GM21825 (cell line): Measurements from ENCODE around the gene RHOT1.
"Not testable (repeated sequence)": the region's sequence is repeated elsewhere in the genome, so short reads cannot be mapped to it uniquely, and the experiment has no call there.

Experiments
- ATAC-seq: cut with Tn5 transposase; IDR thresholded peaks from one replicate; pipeline ENCODE4 v1.9.1; 2021; ENCODE audit warnings: mild to moderate bottlenecking, moderate library complexity; ENCODE audit not compliant: unreplicated experiment

Gene RHOT1

DNA sequence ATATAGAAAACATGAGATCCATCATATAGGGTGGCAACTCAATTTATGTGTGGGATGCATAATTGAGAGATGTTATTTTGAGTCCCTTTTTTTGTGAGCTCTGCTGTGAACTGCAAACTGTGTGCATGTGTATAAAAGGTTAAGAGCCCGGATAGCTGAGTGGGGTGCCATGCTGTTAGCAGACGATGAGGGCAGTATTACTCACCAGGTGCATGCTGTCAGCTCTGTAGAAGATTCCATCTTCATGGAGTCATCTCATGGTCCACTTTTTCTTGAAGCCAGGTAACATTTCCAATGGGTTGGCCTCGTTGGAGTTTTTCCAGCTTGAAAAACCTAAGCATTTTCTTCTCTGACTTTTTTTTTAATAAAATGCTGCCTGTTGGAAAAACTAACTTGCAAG, 80.3 kb downstream of the RHOT1 start:
- ATAC-seq, result no peak

DNA sequence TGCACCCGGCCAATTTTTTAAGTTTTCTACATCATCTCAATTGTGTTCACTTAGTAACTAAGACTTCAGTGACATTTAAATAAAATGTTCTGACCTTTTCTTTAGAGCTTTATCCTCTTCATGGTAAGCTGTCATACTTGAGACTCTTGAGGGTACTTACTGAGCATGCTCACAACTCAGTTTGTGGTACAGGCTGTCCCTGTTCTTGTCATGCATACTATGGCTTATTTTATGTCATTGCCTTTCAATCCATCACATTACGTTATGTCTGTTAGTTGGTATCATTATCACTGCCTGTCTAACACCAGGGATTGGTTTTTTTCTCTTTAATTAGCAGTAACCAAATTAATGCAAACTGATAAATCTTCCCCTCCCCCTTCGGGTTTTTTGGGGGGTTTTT, 81.4 kb downstream of the RHOT1 start:
- ATAC-seq, result no peak

DNA sequence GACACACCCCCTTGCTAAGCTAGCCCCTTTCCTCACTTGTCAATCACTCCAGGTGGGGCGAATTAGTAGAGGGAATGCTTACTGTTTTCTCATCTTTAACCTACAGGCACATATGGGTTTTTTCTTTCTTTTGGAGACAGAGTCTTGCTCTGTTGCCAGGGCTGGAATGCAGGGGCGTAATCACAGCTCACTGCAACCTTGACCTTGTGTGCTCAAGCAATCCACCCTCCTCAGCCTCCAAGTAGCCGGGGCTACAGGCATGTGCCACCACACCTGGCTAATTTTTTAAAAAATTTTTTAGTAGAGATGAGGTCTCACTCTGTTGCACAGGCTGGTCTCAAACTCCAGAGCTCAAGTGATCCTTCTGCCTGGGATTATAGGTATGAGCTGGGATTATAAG, 84.6 kb downstream of the RHOT1 start:
- ATAC-seq, result no peak

DNA sequence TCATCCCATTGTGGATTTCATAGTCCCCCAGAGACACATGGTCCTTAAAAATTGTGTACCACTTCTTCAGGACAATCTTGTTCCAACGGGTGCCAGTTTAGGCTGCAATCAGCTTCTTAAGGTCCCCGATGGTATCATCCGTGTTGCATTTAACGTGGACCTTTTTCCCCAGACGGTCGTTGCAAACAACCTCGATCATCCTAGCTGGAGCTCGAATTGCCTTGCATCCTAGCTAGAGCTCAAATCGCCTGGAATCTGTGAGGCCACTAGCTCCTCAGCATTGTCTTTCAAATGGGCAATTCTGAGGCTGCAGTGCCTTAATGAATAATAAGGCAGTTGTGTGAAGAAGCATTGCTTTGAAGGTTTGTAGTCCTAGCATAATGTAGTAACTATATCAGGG, 85.6 kb downstream of the RHOT1 start:
- ATAC-seq, result no peak

DNA sequence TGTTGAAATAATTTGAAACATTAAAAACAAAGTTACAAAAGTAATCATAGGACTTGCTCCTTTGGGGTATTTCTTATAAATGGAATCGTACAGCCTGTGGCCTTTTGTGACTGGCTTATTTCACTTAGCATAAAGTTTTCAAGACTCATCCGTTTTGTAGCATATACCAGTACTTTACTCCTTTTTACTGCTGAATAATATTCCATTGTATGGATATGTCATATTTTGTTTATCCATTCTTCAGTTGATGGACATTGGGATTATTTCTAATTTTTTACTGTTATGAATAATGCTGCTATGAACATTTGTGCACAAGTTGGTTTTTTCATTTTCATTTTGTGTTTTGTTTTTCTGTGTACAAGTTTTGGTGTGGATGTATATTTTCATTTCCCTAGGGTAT, 93.3 kb downstream of the RHOT1 start:
- no peak for ATAC-seq

DNA sequence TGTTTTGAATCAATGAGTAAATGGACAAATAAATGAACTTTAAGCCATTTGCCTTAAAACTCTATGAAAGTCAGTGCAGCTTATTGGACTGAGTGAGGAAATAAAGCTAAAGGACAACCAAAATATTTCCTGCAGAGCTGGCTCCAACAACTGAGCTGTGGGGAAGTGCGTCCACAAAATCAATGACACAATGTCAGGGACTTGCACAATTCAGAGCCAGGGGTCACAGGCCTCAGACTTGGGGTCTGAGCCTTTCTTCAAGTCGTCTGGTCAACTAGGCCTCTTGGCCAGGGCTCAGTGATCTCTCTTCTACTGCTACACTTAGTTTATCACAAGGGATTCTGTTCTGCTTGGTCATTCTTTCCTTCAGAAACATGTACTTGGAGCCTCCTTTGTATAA, 97.2 kb downstream of the RHOT1 start:
- ATAC-seq, result no peak

DNA sequence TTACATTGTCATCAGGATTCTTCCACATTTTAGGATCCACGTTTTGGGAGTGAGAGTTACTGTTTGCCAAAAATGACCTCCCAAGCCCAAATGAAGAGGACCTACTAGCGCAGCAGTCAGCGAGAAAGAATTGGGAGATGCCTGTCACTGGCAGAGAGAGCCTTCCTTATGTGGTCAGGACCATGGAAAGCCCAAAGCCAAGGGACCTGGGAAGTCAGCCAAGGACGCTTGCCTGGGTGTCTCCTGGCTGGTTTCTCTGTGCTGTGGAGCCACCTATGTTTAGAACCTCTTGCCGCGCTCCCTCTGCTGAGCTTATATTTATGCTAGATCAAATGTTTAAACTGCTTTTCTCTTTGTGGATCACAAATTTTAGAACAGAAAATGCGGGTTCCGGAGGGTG, 98.4 kb downstream of the RHOT1 start:
- no peak for ATAC-seq

DNA sequence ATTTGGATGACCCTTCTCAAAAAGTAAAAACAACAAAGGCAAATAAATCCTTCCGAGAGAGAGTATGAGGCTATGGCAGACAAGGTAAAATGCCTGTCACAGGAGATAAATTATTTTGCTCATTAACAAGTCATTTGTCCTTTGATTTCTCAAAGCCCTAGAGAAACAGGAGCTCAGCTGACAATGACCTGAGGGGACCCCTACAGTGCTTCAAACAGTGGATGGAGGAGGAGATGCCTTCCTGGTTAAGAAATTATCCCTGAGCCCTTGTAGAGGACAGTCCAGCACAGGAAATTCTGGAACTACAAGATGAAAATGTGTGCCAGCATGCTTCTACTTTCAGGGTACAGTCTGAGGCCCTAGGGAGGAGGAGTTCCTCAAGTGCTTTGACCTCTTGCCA, 99.3 kb downstream of the RHOT1 start:
- no peak for ATAC-seq

DNA sequence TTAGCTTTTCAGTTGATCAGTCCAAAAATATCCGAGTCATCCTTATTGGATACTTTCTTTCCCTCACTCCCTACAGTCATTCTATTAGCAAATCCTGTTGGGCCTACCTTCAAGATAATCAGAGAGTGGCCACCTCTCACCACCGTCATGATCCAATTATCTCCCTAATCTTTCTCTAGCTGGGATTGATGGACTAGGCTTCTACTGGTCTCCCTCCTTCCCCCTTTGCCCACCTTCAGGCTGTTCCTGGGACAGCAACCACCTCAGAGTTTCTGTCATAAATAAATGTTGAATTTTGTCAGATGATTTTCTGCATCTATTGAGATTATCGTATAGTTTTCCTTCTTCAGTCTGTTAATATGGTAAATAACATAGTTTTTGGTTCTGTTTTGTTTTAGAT, 107.2 kb downstream of the RHOT1 start:
- no peak for ATAC-seq

DNA sequence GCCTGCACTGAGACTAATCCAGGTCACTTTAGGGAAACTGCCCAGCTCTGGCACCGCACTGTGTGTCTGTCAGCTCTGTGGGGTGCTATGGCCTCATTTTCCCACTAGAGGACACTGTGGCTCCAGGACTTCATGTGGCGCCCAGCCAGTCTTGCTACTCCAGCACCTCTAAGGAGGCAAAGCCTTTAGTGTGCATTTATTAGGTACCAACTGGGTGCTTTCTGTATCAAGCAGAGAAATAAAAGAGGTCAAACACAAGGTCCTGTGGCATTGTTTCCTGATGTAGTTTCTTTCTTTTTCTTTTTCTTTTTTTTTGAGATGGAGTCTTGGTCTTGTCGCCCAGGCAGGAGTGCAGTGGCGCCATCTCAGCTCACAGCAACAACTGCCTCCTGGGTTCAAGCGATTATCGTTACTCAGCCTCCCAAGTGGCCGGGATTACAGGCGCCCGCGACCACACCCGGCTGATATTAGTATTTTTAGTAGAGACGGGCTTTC, 110.9 kb downstream of the RHOT1 start:
- no peak for ATAC-seq

DNA sequence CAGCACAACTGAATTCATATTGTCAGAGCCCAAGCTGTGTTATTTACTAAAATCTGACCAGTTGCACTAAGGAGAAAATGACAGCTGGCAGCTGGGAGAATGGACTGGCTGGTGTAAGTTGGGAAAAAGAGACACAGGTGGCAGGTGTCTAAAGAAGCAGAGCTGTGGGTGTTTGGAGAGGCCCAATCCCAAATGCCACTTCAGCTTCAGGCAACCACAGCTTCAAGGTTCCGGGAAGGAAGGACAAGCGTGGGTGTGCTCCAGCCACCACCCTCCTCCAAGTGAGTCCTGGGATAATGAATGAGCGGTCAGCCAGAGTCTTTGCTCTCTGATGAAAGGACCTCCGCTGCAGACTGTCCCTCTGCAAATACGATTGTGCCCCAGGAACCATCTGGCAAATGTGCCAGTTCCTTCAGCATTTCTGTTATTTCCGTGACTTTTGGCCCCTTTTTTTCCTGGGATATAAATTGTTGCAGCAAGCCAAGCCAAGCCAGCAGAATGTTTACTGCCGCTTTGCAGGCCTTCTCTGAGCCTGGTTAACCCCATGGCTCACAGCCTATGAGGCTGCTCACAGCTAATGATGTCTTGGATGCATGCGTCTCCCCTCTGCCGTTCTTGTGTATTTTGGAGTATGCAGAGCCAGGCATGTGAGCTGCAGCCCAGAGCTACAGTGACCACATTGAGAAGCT, 113.9 kb downstream of the RHOT1 start:
- ATAC-seq, result no peak

DNA sequence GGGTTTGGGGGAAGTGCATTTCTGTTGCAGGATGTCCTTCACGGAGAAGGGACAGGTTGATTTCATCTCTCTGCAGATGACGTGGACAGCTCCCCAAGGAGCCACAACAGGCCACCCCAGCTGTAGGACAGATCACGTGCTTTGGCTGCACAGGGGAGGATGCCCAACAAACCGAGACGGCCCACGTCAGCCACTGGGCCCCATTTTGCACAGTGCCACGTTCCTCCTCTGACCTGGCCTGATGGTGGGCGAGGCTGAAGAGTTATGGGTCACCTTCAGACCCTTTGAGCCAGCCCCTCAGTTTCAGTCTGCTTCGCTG, 114.4 kb downstream of the RHOT1 start:
- no peak for ATAC-seq

DNA sequence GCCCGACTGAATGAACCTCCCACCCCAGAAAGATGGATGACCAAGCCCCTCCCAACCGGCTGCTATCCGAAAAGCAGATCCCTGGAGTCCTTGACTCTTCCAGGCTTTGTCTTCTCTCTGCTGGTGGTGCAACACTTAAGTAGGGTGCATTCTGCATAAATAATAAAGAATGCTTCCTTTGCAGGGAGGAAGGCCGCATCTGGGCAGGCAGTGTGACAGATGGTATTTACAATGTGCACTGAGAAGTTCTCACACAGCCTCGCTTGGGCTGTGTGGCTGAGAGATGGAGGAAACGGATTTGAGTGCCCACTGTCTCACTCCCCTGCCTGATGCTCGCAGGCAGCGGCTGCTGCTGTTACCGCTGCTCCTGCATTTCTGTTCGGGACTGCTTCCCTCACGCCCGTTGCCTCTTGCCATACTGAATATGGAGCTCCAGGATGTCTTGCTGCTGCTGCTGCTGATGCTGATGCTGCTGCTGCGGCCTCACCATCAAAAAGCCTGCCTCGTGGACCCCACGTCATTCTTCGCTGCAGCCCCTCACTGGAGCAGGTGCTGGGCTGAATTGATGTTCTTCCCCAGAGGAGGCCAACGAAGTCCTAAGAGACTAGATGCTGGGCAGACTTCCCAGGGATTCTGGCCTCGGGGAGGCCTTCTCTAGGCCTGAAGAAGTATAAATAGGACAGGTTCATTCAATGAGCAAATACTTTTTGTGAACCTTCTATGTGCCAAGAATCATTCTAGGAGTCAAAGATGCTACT, 116.3 kb downstream of the RHOT1 start:
- no peak for ATAC-seq

DNA sequence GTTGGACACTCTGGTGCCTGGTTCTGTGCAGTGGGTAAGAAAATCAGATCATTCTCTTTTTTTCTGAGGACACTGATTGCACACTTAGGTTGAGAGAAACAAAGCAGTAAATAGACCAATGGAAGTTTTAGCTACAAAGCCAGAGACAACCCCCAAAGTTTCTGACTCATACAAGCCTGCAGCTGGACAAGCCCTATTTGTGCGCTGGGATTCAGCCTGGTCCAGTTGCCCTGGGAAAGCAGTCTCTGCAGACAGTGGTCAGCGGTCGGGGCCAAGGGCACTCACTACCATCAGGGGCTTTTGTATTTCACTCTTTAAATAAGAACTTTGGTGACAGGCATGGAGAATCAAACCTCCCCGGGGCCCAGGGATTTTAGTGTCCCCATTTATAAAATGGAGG, 117.3 kb downstream of the RHOT1 start:
- ATAC-seq, result no peak

DNA sequence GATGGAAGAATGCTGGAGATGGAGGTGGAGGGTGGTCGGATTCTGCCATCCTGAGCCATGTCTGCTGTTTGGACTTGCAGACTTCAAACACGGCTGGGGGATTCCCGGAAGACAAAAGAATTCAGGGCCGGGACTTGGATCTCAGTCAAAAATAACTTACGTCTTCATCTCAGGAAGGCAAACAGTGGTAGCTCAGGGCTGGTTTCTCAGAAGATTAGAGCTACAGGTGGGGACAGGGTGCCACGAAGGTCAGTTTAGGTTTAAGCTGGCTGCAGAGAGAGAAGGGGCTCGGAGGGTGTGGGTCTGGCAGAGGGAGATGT, 119.1 kb downstream of the RHOT1 start:
- no peak for ATAC-seq

DNA sequence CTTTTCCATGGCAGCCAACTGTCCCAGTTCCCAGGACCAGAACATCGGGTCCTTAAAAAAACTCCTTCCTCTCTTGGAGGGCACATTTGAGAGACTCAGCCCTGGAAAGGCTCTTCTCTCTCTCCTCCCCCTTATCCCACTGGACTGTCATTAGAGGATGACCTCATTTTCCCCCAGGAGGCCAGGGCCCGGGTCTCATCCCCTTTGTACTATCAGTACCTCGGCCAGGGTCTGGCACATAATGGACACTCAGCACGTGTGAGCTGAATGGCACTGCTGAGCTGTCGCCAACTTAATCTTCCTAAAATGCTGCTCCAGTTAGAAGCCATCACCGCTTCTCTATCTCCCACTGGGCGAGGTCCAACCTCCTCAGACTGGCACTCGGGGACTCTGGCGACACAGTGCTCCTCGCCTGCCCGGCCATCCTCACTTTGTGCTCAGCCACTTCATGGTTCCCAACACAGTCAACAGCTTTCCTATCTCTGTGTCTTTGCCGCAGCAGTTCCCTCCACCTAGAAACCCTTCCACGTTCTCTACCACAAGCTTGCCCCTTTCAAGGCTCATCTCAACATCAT, 119.7 kb downstream of the RHOT1 start:
- no peak for ATAC-seq

DNA sequence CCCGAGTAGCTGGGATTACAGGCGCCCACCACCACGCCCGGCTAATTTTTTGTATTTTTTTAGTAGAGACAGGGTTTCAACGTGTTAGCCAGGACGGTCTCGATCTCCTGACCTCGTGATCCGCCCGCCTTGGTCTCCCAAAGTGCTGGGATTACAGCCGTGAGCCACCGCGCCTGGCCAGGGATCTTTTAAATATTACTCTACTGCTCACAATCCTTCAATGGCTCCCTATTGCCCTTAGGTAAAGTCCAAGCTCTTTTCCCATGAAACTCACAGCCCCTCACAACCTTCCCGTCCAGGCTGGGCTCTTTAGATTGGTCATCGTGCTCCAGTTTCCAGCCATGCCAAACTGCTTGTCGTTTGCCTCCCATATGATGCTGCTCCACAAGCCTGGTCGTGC, 121.2 kb downstream of the RHOT1 start:
- ATAC-seq, result not testable (repeated sequence)

DNA sequence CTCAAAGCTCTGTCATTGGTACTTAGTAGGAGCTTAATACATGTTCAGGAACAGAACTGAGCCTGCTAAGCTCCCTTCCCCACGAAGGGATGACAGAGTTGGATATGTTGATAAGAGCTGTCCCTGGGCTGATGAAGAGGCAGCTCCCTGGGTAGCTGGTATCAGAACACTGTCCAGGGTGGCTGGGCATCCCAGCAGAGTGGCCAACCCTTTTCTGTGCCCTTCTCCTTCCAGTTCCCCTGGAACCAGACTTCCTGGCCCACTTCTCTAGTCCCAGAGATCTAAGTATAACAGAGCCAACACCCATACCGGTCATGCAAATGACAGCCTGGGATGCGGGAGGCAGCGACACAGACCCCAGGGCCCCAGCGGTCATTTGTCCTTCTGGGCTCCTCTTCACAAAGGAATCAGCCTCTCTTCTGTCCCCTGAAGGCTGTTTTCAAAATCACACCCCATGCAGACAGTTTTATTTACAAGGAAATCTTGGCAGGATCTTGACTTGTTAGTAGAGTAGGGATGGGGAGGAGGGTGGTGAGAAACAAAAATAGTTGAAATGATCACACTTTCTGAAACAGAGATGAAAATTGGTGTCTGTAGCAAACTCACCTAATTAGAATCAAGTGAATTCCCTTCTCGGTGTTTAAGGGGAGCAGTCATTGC, 122.0 kb downstream of the RHOT1 start:
- no peak for ATAC-seq

DNA sequence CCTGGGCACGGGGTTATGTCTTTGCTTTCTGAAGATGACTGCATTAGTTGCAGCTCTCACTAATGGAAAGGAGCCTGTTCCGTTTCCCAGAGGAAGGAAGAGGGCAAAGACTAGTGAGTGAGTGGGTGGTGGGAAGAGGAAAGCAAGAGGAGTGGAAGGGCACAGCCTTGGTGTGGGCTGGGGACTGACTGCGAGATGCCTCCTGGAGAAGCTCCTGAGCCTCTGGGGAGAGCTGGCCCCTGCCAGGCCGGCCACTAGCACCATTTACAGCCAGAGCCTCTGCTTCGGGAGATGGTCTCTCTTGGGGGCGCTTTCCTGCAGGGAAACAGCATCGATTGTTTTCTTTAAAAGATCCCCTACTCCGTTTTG, 122.5 kb downstream of the RHOT1 start:
- ATAC-seq, result no peak

DNA sequence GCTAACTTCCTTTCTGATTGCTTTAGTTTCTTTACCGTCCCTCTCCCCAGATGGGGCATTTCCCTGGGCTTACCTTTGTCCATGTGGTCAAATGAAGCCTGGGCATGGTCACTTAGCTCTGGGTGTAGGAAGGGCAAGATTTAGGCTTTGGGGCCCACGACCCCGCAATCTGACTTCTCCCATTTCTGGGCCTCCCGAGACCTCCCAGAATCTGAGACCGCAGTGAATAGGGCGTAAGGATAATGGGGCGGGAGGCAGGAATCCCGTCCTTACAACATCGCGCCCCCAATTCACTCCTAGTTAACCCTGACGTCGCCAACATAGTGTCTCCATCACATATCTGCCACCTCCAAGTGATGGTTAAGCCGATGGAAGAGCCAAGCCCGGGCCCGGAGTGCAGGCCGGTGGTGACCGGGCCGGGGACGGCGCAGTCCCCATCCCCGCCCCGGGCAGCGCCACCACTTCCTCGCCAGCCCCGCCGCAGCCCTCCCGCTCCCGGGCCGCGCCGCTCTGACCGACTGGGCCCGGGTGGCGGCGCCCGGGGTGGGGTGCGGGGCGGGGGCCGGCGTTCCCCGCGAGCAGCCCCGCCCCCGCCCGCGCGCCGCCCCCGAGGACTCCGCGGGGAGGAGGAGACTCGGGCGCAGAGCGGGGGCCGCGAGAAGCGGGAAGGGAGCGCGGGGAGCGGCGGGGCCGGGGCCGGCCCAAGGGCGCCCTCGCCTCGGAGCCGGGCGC, 123.1 kb downstream of the RHOT1 start, which contains the start of gene RHBDL3:
RHBDL3 (plus strand) TSS at position 641 of the 732 bp plus-strand sequence. CDS start 358 bp downstream, outside the sequence.
- ATAC-seq, result no peak

DNA sequence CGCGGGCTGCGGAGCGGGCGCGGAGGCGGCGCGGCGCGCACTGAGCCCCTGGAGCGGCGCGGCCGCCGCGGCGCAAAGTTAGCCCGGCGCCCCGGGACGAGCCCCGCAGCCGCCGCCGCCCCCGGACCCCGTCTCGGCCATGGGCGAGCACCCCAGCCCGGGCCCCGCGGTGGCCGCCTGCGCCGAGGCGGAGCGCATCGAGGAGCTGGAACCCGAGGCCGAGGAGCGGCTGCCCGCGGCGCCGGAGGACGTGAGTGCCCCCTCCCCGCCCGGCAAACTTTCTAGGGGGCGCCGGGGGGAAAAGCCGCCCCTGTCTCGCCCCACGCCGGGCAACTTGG, 123.7 kb downstream of the RHOT1 start:
- ATAC-seq, result no peak
